GM10266 (cell line): Measurements from ENCODE around the gene INPP4B.

Experiments
- DNase-seq: peaks from one replicate; pipeline ENCODE4 v3.0.0; 2012; ENCODE audit errors: extremely low spot score
- CTCF ChIP-seq: IDR thresholded peaks from 2 replicates; pipeline ENCODE4 v1.5.1; 2012; ENCODE audit warnings: mild to moderate bottlenecking, low read depth; ENCODE audit not compliant: control insufficient read depth, insufficient read depth; ENCODE audit errors: missing control alignments

Gene INPP4B

DNA sequence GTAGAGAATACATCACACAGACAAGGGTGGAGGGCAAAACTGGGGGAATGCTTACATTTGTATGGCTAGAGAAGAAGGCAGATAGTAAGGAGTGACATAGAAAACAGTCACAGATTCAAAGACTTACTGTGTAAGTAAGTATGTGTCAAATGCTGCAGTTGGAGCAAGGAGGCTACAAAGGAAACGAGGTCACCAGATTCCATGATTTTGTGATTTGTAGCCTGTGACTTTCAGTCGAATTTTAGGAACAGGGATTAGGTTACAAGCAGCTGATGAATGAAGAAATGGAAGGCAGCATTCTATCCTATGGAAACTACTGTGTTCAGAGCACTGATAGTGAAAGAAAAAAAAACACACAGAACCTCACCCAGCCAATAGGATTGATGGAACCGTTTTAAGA lies 801.8 kb downstream of the INPP4B start:
- no peak for DNase-seq

DNA sequence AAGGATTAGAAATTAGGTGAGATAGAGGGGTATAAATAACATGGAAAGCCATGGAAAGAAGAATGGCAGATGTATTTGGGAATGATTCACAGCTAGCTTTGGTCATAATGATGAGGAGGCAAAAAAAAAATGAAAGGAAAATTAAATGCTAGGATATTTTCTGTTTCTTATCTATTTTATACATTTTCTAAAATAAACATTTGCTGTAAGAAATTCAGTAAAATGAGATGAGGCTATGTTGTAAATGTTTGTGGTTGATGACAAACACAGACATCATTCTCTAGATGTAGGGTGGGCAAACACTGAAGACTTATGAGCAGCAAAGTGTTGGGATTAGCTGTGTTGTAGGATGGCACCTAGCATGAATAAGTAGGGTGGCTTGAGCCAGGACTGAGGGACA lies 802.6 kb downstream of the INPP4B start:
- TF ChIP-seq CTCF, result no peak
- no peak for DNase-seq

More for the DNA sequence above, 801.8 kb downstream of the INPP4B start:
- no peak for TF ChIP-seq CTCF

DNA sequence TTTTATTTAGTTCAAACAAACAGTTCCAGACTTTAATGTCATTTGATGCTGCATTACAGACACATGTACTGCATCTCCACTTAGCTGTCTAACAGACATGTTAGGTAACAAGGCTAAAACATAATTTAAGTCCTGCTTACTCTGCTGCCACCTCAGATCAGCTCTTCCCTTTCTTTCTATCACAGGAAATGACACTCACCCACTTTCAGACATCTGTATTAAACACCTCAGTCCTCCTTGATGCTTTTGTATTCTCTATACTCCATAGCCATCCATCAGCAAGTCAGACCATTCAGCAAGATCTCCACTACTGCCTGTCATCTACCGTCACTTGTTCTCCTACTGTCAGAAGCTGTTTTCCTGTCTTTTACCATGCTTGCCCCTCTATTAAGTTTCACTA lies 804.3 kb downstream of the INPP4B start:
- TF ChIP-seq CTCF, result no peak
- no peak for DNase-seq

DNA sequence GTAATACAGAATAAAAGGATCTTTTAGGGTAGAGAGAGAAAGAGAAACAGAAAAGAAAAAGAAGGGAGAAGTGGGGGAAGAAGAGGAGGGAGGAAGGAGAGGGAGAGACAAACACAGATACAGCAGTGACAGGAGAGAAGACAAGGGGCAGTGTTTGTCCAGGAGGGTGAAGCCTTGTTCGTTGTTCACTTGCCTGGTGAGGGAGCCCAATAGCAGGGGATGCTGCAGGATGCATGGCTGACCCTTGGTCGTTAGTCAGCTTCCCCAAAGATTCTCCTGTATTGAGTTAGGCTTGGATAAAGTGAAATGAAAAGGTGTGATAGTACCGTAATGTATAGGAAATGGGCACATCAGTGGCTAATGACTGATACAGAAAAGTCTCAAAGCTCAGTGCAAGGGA lies 806.1 kb downstream of the INPP4B start:
- no peak for TF ChIP-seq CTCF
- no peak for DNase-seq

DNA sequence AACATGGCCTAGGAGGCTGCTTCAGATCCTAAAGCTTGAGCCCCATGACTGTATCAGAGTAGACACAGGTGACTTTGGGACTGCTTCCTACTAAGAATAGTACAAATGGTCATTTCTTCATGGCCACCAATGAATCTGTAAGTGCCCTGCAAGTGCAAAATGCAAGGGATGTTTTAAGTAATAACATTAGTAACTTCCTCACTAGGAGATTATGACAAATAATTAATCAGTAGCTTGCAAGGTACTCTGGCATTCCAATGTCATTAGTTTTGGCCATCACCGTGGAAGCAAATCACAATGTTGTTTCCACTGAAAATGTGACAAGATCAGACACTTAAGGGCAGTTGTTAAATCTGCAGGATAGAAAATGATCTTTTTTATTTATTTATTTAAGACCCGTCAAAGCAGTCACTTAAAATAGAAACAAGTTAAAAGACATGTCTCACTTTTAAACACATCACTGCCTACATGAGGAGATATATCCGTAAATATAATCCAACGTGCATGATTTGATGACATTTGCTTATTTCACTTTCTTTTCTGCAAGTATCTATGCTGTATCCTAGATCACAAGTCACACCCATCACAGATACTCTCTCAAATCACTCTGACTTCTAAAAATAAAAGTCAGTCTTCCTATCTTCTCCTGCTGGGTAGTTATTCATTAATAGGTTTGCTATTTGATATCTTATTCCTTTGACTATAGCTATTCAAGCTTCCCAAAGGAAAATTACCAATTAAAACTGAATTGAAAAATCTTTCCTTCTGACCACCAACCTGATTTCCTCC lies 809.1 kb downstream of the INPP4B start:
- no peak for DNase-seq
- TF ChIP-seq CTCF, result no peak

- no peak for TF ChIP-seq CTCF
- DNase-seq, result no peak
Observed at GRCh38 chr4:142035566-142035965, 810.5 kb downstream of the INPP4B start.

DNA sequence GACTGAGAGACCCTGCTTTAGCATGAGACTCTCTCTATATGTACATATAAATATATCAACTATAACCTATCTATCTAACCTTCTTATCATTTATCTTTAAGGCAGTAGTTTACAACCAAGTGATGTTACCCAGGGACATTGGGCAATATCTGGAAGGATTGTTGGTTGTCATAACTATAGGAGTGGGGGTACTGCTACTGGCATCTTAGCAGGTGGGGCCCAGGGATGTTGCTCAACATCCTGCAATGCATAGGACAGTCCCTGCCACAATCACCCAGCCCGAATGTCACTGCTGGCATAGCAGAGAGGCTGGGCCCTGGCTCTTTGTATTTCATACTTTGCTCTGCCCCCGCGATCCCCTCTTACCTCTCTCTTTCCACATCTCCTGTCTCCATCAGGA lies 812.0 kb downstream of the INPP4B start:
- no peak for TF ChIP-seq CTCF
- no peak for DNase-seq
